K562 (cell line): Measurements from ENCODE around the gene SH3BP5. TPM values are rescaled to one million over a fixed set of nuclear protein-coding genes. Genes with fewer than 3 reads are reported as not detected.

Source experiments
- CHD7 ChIP-seq: fragments of 200-600 bp; sonication (generic); IDR thresholded peaks from one replicate; pipeline ENCODE4 v1.6.1; 2012; ENCODE audit warnings: mild to moderate bottlenecking, low read depth, low read length, inconsistent platforms
- EP300 ChIP-seq: IDR thresholded peaks from 2 replicates; pipeline ENCODE4 v1.6.1; 2012; ENCODE audit warnings: low read length, improper control_type of control experiment
- FOSL1 ChIP-seq: fragments of 200-800 bp; sonication (Bioruptor generic); conservative IDR thresholded peaks from 2 replicates; pipeline ENCODE4 v1.6.1; 2016; ENCODE audit warnings: missing genetic modification characterization, missing compliant biosample characterization
- MAX ChIP-seq: sonication (generic); formaldehyde crosslinking; IDR thresholded peaks from 2 replicates; pipeline ENCODE4 v1.9.0; 2022; ENCODE audit warnings: mild to moderate bottlenecking, missing genetic modification reagents
- NR2C1 ChIP-seq, 2 experiments: fragments of 450-650 bp; IDR thresholded peaks; 2 replicates each; pipeline ENCODE4 v1.6.1; 2017; ENCODE audit warnings: mild to moderate bottlenecking in 2 of 2, antibody characterized with exemption in 1 of 2, inconsistent platforms in 1 of 2, missing compliant biosample characterization in 1 of 2, missing genetic modification characterization in 1 of 2
- PKNOX1 ChIP-seq: fragments of 450-650 bp; IDR thresholded peaks from 2 replicates; pipeline ENCODE4 v1.6.1; 2016
- USF1 ChIP-seq: sonication (generic); formaldehyde crosslinking; IDR thresholded peaks from 2 replicates; pipeline ENCODE4 v1.9.0; 2022; ENCODE audit warnings: mild to moderate bottlenecking, missing genetic modification reagents
- ZBTB12 ChIP-seq: fragments of 250-450 bp; sonication (Bioruptor Pico); IDR thresholded peaks from 2 replicates; pipeline ENCODE4 v1.4.0; 2020
- ZNF124 ChIP-seq: sonication (generic); formaldehyde crosslinking; IDR thresholded peaks from 2 replicates; pipeline ENCODE4 v1.8.1; 2022; ENCODE audit warnings: missing genetic modification reagents
- ZNF146 ChIP-seq: IDR thresholded peaks from one replicate; pipeline ENCODE4 v1.6.1; 2018; ENCODE audit warnings: missing compliant biosample characterization; ENCODE audit not compliant: unreplicated experiment
- ZNF511 ChIP-seq: sonication (generic); formaldehyde crosslinking; IDR thresholded peaks from 2 replicates; pipeline ENCODE4 v1.8.0; 2022; ENCODE audit warnings: mild to moderate bottlenecking, missing genetic modification reagents
- polyA plus RNA-seq, 8 experiments: library from polyadenylated mRNA; depleted of rRNA in 4 of 8; stranded (reverse) in 5 of 8; unstranded in 3 of 8; fragments of >200 nt; fragmentation: Nextera tagmentation in 2 of 8; fragmentation: Illumina TruSeq in 1 of 8; extraction: Ambion mirVana in 2 of 8; extraction: Trizol in 1 of 8; gene quantifications; 2 replicates each; pipeline versions ENCODE4 v1.2.1 to v1.2.3, GENCODE V29; 2011 to 2014; ENCODE audit warnings: inconsistent platforms in 1 of 8, missing spikeins in 1 of 8
- total RNA-seq, 7 experiments: library from RNA; depleted of rRNA in 6 of 7; stranded (reverse); fragments of >200 nt in 6 of 7; fragmentation: Illumina TruSeq in 2 of 7; extraction: Trizol in 2 of 7; gene quantifications; 2 replicates each; pipeline versions ENCODE4 v1.2.1 to v1.2.3, GENCODE V29; 2011 to 2021; ENCODE audit warnings: low replicate concordance in 1 of 7

Gene SH3BP5
- total and polyA plus RNA-seq, 9 of the 15 experiments (the other 6 are each of a cell fraction or from before 2014, with no cell fraction given): 2.9 to 29.0 (median 14.9) TPM

- TF ChIP-seq ZBTB12 (CRISPR knock-in tag) (no peak), ZNF146 (CRISPR knock-in tag) (no peak), ZNF124 (CRISPR knock-in tag) (no peak), NR2C1 (IDR thresholded peaks at IDR 0.05) (no peak), NR2C1 (tag; IDR thresholded peaks at IDR 0.05) (peak; percentile 65), ZNF511 (CRISPR knock-in tag) (no peak), USF1 (CRISPR knock-in tag) (no peak), FOSL1 (tag) (peak; percentile 44; the same call in 1 of the 2 replicates), CHD7 (no peak), PKNOX1 (peak; percentile 64), EP300 (peak; percentile 78), MAX (CRISPR knock-in tag) (peak; percentile 60; the same call in 1 of the 2 replicates)
Measured at GRCh38 chr3:15297608-15298350, 34.6 kb downstream of the SH3BP5 start (continued).
